Measurements from ENCODE around the gene ZIC1. TPM values are rescaled to one million over a fixed set of nuclear protein-coding genes. Genes with fewer than 3 reads are reported as not detected.

The ZIC1 gene
- total and polyA plus RNA-seq, 9 of the 15 experiments (the other 6 are each of a cell fraction or from before 2014, with no cell fraction given), result 0.21 to 0.42 TPM; not detected in 7

DNA sequence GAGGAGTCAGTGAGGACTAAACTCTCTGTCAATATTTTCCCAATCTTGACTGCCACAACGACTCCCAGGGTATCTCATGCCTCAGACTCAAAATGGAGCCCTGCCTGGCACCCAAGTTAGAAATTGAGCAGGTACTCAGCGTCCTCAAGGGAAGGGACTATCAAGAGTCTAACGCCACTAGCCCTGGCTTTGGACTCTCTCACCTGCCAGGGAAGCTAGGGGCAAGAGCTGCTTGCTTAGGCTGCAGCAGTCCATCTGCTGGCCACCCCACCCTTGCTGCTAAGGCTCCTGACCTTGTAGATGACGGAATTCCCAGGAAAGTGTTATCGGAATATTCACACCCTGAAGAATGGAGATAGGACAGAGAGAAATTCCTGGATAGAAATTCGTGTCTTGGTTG is 35.9 kb upstream of the ZIC1 start (continued):
- no peak for TF ChIP-seq TAF9B (IDR thresholded peaks at IDR 0.05; ENCODE audit: partially characterized antibody)
- TF ChIP-seq SAFB (IDR thresholded peaks at IDR 0.05; ENCODE audit: borderline replicate concordance, low read depth, low read length), result no peak
- TF ChIP-seq L3MBTL2 (IDR thresholded peaks at IDR 0.05), result no peak
- TF ChIP-seq BRF1 (IDR thresholded peaks at IDR 0.05; ENCODE audit: borderline replicate concordance, extremely low read depth, insufficient read length), result no peak
- TF ChIP-seq, protein P1, sequence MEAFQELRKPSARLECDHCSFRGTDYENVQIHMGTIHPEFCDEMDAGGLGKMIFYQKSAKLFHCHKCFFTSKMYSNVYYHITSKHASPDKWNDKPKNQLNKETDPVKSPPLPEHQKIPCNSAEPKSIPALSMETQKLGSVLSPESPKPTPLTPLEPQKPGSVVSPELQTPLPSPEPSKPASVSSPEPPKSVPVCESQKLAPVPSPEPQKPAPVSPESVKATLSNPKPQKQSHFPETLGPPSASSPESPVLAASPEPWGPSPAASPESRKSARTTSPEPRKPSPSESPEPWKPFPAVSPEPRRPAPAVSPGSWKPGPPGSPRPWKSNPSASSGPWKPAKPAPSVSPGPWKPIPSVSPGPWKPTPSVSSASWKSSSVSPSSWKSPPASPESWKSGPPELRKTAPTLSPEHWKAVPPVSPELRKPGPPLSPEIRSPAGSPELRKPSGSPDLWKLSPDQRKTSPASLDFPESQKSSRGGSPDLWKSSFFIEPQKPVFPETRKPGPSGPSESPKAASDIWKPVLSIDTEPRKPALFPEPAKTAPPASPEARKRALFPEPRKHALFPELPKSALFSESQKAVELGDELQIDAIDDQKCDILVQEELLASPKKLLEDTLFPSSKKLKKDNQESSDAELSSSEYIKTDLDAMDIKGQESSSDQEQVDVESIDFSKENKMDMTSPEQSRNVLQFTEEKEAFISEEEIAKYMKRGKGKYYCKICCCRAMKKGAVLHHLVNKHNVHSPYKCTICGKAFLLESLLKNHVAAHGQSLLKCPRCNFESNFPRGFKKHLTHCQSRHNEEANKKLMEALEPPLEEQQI (IDR thresholded peaks at IDR 0.05), result no peak
- TF ChIP-seq GABPA (tag; conservative IDR thresholded peaks at IDR 0.05; ENCODE audit: low read depth), result no peak

DNA sequence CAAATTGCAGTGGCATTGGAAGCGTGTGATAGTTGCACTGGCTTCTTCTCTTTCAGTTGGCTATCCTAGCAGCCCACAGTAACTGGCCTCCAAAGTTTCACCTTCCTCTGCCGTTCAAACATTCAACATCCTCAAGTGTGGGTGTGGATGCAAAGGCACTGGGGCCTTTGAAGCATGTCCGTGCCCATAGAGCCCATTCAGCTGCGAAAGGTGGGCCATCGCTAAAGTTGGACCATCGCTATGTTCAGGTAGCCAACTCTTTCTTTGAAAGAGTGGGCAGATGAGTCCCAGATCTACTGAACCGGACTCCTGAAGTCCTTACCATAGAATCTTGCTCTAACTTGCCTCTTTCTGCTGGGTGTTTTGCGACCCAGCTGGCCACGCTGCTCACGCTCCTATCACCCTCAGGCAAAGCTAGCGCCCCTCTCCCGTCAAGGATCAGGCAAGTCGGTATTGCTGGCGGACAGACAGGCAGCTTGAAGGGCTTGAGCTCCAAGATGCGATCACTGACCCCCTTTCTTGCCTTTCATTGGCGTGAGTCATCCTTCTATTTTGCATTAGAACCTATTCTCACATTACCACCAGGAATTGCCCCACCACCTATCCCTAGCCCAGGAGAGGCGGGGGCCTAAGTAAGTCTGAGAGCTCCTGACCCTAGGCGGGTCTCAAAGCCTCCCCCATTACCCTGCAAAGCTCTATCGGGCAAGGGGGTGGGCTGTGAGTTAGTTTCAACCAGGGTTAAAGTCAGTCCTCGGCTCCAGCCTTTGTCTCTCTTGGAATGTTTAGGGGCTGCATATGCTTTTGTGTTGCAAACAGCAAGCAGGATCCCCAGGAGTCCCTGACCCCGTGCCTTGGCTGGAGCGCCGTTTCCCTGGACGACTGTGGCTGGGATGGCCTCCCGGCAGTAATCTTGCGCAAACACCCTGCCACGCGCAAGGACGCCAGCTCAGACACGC is 31.5 kb upstream of the ZIC1 start:
- H3K4me3 ChIP-seq, result no peak overlapping the region
- ATAC-seq, result no peak
- no peak overlapping the region for H3K27ac ChIP-seq (ENCODE audit: extremely low read depth, low read depth, low read length)
- TF ChIP-seq SMARCA4 (IDR thresholded peaks at IDR 0.05), result no peak
- TF ChIP-seq, protein P2, sequence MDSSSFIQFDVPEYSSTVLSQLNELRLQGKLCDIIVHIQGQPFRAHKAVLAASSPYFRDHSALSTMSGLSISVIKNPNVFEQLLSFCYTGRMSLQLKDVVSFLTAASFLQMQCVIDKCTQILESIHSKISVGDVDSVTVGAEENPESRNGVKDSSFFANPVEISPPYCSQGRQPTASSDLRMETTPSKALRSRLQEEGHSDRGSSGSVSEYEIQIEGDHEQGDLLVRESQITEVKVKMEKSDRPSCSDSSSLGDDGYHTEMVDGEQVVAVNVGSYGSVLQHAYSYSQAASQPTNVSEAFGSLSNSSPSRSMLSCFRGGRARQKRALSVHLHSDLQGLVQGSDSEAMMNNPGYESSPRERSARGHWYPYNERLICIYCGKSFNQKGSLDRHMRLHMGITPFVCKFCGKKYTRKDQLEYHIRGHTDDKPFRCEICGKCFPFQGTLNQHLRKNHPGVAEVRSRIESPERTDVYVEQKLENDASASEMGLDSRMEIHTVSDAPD (CRISPR knock-in tag; IDR thresholded peaks at IDR 0.05), result no peak
- TF ChIP-seq KAT7 (CRISPR knock-in tag; IDR thresholded peaks at IDR 0.05; ENCODE audit: borderline replicate concordance), result no peak
- no peak for TF ChIP-seq HDAC2 (IDR thresholded peaks at IDR 0.05)
- TF ChIP-seq ZNF57 (CRISPR knock-in tag; IDR thresholded peaks at IDR 0.05), result no peak
- H3K79me2 ChIP-seq (ENCODE audit: control insufficient read depth, insufficient read depth, low read length), result no peaks in the 10 kb centered on the region
- H3K9me1 ChIP-seq (ENCODE audit: control insufficient read depth, insufficient read depth, low read length), result no peaks in the 10 kb centered on the region
- H3K36me3 ChIP-seq (ENCODE audit: control insufficient read depth, insufficient read depth, low read length), result no peaks in the 10 kb centered on the region
- H3K4me2 ChIP-seq (ENCODE audit: insufficient read depth, low read length), result no peak overlapping the region
- no peak for DNase-seq (ENCODE audit: extremely low read depth in 1 of 4, low spot score in 3 of 4)
- no peaks in the 10 kb centered on the region for H3K9me3 ChIP-seq (replicated peaks; ENCODE audit: control insufficient read depth, insufficient read depth, low read depth, low read length)
- H3K9ac ChIP-seq (ENCODE audit: insufficient read depth in 1 of 2, low read depth in 2 of 2, low read length in 2 of 2), result no peak overlapping the region
- FAIRE-seq, result no peak
- intact Hi-C loops (cut with micrococcal nuclease), result no loop called here
- 0 out of 5 replicates have a peak, but pooled peaks cover 0 to 12% of the 10 kb centered on the region in 2 experiments for H3K27me3 ChIP-seq (ENCODE audit: control insufficient read depth in 2 of 2, insufficient read depth in 2 of 2, low read length in 2 of 2)
- H2AFZ ChIP-seq (ENCODE audit: low read depth, low read length), result no peak overlapping the region
- 8% methylated on average over 30 of the region's 30 CpGs for whole genome bisulfite sequencing (ENCODE audit: insufficient coverage, low coverage, missing lambda C conversion rate)
- POLR2A ChIA-PET, result no interaction called here
- H3K4me1 ChIP-seq (replicated peaks in 1 of 2; ENCODE audit: control insufficient read depth in 2 of 2, insufficient read depth in 2 of 2, low read length in 2 of 2), result no peaks in the 10 kb centered on the region
- CTCF ChIA-PET (ENCODE audit: low intra/inter-chr PET ratio), result no interaction called here
- no peaks in the 10 kb centered on the region for H4K20me1 ChIP-seq (replicated peaks; ENCODE audit: control insufficient read depth, insufficient read depth, low read length)
- BruUV-seq (replicated peaks), result no TSS peak
- in situ Hi-C loops (cut with MboI), result loop anchor here (25.0 kb wide), 1 partner anchor 1560 kb away; no protein-coding TSS in a partner anchor
